HG03175 (cell line): Measurements from ENCODE around the gene HOXA2.

Experiments used
- ATAC-seq: cut with Tn5 transposase; IDR thresholded peaks from one replicate; pipeline ENCODE4 v1.9.1; 2021; ENCODE audit warnings: mild to moderate bottlenecking, moderate library complexity; ENCODE audit not compliant: unreplicated experiment

Gene HOXA2

GRCh38 chr7:27126596-27127327 is 24.3 kb upstream of the HOXA2 start:
- no peak for ATAC-seq

GRCh38 chr7:27125986-27126394 is 23.5 kb upstream of the HOXA2 start:
- no peak for ATAC-seq

GRCh38 chr7:27124902-27125689 is 22.6 kb upstream of the HOXA2 start:
- ATAC-seq: no peak

GRCh38 chr7:27124096-27124901 is 21.8 kb upstream of the HOXA2 start:
- ATAC-seq: no peak

- ATAC-seq: no peak
Observed at GRCh38 chr7:27123477-27124053, 21.1 kb upstream of the HOXA2 start.

GRCh38 chr7:27123007-27123476 is 20.6 kb upstream of the HOXA2 start:
- no peak for ATAC-seq

GRCh38 chr7:27122077-27122910 is 19.8 kb upstream of the HOXA2 start:
- no peak for ATAC-seq

GRCh38 chr7:27121684-27122076 is 19.2 kb upstream of the HOXA2 start:
- no peak for ATAC-seq

GRCh38 chr7:27119412-27119911 is 17.0 kb upstream of the HOXA2 start:
- no peak for ATAC-seq

GRCh38 chr7:27118580-27118979 is 16.1 kb upstream of the HOXA2 start:
- ATAC-seq: no peak

- no peak for ATAC-seq
Observed at GRCh38 chr7:27117887-27118491, 15.5 kb upstream of the HOXA2 start.

- ATAC-seq: no peak
Observed at GRCh38 chr7:27116962-27117886, 14.7 kb upstream of the HOXA2 start.

- no peak for ATAC-seq
Observed at GRCh38 chr7:27116031-27116961, 13.8 kb upstream of the HOXA2 start.

- ATAC-seq: no peak
Observed at GRCh38 chr7:27115221-27116026, 12.9 kb upstream of the HOXA2 start.

- ATAC-seq: no peak
Observed at GRCh38 chr7:27114881-27115220, 12.4 kb upstream of the HOXA2 start.

- ATAC-seq: no peak
Observed at GRCh38 chr7:27113991-27114769, 11.7 kb upstream of the HOXA2 start.
